Stimulated activated CD8-positive, alpha-beta memory T cell treated with anti-CD3 and anti-CD28 coated beads, Interleukin-15, amount 100 ng/mL, for 4 hours (primary cell): ENCODE measurements around the gene MSTO1.
"Not testable (repeated sequence)": the region's sequence is repeated elsewhere in the genome, so short reads cannot be mapped to it uniquely, and the experiment has no call there.

Experiments used
- DNase-seq, 2 donors: peaks; one replicate each; pipeline ENCODE4 v3.0.0-alpha.2; 2020; ENCODE audit warnings: low read depth in 2 of 2

Gene MSTO1

DNA sequence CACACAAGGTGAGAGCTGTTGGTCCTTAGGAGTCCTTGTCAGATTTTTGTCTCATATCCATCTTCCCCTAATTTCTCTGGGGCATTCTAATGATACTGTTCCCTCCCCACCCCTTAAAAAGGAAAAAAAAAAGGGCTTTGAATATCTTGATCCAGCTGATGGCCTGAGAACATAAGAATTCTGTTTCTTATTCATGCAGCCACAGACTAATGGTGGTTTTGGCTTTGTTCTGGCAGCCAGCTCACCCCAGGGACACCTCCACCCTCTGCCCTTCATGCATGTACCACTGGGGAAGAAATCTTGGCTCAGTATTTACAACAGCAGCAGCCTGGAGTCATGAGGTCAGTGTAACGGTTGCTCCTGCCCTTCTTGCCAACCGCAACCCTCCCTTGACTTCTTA lies 3.2 kb downstream of the MSTO1 start:
- DNase-seq: not testable (repeated sequence)

DNA sequence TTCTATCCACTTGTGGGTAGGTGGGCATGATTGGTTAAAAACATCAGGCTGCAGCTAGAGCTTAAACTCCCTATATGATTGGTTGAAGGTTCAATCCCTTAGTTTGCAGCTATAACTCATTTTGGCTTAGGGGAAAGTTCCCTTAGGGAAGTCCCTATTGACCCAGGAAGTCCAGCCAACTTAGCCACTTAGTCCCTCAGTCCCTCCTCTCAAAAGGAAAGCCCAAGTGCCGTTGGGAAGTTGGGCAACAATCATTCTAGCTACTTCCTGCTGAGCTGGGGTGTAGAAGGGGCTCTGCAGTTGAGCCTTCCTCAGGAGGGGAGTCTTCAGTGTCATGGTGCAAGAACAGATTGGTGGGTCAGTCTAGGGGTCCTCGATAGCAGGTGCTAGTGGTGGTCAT lies 12.2 kb downstream of the MSTO1 start:
- DNase-seq: no peak

DNA sequence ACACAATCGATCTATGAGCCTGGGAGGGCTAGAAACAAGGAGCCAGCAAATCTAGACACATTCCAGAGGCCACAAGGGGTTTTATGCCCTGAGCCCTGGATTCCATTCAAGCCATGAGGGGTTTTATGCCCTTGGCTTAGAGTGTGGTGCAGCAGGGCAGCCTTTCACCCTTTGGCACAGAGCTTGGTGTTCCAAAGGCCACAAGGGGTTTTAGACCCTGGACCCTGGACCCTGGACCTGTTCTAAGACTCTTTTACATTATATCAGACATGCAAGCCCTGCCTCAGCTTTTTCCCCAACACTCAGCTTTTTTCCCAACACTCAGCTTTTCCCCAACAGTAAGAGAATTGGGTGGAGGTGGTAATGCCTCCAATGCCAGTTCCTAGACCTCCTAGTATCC lies 13.3 kb downstream of the MSTO1 start:
- no peak for DNase-seq

DNA sequence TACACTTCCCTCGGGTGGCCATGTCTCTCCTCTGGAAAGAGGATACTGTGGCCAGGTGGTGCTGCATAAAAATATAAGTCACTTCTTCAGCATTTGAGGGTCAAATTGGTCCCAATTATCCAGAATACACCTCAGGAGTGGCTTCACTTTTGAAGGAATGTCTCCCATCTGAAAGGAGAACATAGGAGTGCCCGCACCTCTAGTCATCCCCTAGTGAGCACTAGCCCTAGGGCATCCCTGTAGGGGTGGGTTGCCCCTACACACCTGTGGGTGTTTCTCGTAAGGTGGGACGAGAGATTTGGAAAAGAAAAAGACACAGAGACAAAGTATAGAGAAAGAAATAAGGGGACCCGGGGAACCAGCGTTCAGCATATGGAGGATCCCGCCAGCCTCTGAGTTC lies 16.4 kb downstream of the MSTO1 start:
- DNase-seq: not testable (repeated sequence)

DNA sequence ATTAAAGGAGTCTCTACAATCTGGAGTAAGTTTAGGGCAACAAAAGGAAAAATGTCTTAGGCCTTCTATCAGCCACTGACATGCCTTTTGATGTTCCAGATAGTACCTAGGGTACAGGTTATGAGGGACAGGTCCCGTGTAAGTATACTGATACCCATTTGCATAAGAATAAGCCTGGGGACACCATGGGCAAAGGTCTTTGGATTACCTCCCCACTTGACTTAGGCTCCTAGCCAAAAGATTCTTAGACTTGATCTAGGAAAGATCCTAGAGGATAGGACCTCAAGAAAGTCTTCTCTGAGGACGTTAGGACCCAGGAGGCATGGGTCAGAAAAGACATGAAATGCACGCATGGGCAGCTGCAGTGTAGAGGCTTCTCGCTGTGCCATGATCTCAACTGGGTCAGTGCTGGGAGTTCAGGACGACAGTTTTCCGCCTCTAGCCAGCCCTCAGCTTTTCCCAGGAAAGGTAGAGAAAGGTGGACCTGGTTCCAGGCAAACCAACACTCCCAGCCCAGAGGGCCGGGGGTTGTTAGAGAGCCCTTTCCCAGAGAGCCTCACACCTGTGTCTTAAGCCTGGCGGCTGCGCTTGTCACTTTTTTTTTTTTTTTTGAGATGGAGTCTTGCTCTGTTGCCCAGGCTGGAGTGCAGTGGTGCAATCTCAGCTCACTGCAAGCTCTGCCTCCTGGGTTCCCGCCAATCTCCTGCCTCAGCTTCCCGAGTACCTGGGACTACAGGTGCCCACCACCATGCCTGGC lies 26.6 kb downstream of the MSTO1 start:
- DNase-seq: no peak

DNA sequence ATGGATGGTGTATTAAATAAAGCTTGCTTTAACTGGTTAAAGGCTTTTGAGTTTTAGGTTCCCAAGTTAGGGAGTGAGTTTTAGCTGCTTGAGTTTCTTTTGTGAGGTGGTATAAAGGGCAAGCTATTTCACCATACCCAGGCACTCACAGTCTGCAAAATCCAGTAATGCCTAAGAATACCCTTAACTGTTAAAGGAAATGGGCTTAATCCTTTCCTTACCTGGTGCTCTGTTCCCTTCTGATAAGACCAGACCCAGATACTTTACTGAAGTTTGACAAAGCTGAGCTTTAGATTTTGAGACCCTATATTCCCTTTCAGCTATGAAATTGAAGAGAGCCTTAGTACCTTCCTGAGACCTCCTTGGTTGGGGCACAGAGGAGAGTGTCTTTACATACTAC lies 30.3 kb downstream of the MSTO1 start:
- no peak for DNase-seq

DNA sequence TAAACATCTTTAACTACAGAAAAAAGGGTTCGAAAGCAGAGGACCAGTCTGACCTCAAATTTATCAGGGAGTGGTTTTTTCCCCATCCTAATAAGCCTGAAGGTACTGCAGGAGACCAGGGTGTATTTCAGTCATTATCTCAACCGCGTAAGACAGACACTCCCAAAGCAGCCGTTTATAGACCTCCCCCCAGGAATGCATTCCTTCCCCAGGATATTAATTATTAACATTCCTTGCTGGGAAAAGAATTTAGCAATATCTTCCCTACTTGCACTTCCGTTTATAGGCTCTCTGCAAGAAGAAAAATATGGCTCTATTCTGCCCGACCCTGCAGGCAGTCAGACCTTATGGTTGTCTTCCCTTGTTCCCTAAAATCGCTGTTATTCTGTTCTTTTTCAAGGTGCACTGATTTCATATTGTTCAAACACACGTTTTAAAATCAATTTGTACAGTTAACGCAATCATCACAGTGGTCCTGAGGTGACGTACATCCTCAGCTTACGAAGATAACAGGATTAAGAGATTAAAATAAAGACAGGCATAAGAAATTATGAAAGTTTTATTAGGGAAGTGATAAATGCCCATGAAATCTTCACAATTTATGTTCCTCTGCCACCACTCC lies 32.7 kb downstream of the MSTO1 start:
- not testable (repeated sequence) for DNase-seq

DNA sequence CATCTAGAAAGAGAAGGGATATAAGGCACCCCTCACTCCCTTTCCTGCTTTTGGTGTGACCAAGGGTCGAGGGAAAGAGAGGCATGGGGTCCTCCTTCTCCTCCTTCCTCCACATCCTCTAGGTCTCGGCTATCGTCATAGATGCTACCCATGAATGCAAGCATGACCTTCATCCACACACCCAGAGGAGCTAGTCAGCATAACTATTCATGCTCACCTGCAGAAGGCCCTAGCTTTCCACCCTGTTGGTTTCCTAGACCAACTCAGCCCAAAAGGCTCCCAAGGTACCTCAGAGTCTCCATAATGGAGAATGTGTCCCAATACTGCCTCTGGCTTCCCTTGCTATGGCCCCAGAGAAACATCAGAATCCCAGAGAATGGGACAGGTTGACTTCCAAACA lies 33.2 kb downstream of the MSTO1 start:
- no peak for DNase-seq

DNA sequence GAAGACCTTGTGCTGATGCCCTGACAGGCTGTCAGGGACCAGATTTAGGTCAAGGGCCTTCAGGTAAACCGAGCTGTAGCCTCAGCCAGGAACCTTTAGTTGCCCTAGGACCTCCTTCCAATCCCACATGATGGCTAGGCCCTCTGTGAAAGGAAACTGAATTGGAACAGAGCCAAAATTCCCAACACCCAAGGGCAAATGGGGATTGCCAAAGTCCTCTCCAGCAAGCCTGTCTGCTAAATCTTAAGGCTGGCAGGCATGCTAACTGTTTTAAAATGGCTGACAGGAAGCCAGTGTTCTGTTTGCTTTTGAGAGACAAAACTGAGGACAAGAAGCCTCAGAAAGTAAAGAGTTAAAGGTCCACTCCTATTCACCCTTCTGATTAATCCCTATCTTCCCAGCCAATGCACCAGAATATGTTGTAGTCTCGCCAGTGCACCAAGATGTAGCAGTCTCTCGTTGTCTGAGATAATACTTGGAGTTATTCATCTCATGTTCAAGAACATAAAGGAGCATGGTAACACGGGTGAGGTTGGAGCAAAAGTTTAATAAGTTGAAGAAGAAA lies 35.1 kb downstream of the MSTO1 start:
- no peak for DNase-seq

DNA sequence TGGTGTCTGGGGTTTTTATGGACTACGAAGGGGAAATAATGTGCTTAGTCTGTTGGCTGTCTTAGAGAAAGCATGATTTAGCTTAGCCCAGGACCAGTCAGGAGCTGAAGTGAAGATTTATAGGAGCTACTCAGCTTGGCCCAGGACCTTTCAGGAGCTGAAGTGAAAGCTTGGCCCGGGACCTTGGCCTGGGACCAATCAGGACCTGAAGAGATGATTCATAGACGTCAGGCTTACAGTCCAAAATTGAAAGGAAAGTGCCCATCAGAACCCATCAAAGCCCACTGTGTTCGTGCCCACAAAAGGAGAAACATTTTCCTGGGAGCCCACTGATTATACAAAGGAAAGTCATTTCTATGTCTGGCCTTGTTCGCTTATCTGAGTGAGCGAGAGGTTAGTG lies 35.6 kb downstream of the MSTO1 start:
- DNase-seq: no peak

DNA sequence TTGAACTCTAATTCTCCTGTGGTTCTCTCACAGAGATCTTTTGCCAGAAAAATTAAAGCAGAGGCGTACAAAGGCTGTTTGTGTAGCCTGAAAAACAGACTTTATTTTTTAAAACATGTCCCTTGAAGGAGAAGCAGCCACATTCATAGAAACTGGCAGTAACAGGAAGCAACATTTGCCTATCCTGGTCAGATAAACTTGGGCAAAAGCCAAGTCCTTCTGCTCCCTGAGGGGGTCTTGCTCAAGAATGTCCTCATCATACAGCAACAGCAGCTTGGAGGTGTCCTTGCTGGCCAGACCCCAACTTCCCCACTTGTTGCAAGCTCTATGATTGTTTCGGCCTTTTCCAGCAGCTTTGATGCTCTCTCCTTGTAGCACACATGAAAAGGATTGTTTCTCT lies 36.3 kb downstream of the MSTO1 start:
- no peak for DNase-seq

DNA sequence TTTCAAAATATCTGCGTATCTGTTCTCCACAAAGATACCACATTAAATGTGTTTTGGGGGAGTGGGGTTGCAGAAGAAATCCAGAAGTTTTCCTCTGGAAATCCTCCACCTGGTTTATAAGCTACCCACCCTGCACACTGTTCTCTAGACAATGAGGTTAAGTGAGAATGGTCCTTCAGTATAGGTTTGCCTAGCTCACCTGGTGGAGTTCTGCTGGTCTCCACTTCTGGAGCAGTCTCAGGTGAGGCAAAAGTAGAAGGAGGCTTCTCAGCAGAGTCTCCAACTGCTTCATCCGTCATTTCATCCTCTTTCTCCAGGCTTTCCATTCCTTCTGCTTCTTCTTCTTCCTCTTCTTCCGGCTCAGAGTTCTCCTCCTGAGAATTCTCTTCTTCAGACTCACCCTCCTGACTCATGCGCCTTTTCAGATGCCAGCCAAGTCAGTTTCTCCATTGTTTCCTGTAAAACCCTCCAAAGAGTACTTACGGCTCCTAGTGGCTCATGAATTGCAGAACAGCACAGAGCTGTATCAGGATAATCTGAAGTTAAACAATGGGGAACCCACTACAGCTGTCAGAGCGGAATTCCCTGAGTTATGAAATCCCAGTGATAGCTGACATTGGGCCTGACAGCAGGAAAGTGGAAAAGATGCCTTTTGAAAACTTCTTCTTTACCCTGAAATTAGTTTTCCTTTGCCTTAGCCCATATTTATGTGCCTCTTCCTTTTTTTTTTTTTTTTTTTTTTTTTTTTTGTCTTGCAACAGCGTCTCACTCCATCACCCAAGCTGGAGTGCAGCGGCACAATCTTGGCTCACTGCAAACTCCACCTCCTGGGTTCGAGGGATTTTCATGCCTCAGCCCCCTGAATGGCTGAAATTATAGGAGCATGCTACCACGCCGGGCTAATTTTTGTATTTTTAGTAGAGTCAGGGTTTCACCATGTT lies 38.5 kb downstream of the MSTO1 start:
- no peak for DNase-seq

DNA sequence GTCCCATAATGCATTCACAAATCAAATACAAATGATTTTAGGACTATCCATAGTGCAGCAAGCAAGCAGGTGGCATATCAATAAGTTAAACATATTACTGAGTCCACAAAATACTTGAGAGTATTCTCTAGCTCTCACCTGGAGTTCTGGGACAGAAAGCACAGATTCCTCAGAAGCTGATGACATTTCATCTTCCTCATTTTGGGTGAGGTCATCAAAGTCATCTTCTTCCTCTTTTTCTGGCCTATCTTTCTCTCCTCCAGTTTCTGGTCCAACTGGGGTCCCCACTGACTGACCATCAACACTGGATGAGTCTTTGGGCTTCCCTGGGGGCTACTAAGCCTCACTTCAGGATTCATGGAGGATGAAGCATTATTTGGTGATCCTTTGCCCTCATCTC lies 39.7 kb downstream of the MSTO1 start:
- DNase-seq: no peak

DNA sequence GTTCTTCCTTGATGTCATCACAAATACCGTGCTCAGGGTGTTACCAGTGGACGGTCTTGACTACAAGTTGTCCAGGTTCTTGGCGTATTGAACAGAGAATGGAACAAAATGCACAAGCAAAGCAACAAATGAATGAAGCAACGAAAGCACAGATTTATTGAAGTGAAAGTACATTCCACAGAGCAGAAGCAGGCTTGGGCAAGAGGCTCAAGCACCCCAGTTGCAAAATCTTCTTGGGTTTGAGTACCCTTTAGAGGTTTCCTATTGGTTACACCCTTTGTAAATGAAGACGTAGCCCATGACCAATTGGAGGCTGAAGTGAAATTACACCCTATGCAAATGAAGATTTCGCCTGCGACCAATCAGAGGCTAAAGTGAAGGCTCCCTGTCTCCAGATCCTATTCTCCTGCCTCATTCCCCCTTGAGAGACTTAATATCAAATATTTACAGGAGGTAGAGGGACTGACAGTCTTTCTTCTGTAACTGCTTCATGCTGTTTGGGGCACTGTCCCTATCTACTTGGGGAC lies 40.3 kb downstream of the MSTO1 start:
- no peak for DNase-seq

DNA sequence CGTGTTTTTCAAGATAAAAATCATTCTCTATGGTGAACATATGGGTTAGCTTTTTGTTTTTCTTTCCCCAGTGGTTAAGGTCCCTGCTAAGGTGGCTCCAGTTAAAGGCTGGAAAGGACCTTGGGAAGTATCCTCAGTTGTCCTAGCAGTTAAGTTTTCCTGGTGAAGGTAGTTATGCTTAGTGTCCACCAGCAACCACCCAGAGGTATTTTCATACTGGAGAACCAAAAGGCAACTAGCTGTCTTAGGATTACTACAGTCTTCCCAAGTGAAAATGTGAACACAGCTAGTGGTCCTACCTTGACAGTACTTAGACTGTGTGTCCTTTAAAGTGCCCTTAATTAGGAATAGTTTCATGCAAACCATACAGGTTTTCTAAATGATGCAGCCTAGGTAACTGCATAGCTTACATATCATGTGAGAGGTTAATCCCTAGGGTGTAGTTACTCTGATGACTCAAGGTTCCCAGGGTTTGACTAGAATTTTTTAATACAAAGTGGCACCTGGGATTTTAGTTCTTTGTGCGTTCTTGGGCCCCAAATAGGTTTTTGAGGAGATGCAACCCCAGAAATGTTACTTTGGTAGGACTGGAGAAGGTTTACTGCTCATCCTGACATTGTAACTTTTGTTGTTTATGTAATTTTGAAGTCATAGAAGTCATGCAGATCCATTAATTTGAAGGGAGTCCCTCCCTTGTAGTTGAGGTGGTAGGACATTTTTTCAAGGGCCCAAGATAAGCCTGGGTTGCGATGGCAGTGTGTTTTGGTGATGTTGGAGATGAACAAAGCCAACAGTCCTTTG lies 42.0 kb downstream of the MSTO1 start:
- no peak for DNase-seq

DNA sequence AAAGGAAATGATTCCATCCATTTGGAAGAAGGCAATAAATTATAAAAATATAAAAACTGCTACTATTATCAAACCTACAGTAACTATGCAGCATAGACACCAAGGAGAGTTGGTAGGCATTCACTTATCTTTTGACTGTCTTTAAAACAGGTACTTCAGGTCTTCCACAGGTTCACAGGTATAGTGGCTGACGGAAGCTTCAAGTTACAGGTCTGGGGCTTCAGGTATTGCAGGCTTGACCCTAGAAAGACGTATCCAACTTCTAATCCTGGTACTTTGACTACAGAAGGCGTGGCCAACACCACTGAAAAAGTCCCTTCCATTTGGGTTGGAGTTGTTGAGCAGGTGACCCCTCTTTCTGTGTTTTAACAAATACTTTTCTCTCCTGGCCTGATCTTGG lies 42.9 kb downstream of the MSTO1 start:
- no peak for DNase-seq

DNA sequence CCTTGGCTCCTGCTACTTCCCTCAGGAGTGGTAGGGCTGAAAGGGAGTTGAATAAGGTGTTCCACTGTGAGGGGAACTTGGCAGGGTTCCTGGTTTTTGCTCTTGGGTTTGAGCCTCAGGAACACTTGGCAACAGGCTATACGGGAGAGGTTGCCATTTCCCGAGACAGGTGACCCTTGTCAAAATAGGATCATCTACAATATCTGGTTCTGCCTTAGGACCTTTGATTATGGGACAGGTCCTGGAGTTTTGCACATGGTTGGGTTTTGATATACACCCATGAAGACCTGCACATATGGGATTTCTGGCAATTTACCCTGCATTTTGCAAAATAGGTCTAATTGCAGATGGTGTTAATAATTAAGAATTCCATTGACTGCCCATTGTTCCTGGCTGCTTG lies 47.4 kb downstream of the MSTO1 start:
- no peak for DNase-seq

DNA sequence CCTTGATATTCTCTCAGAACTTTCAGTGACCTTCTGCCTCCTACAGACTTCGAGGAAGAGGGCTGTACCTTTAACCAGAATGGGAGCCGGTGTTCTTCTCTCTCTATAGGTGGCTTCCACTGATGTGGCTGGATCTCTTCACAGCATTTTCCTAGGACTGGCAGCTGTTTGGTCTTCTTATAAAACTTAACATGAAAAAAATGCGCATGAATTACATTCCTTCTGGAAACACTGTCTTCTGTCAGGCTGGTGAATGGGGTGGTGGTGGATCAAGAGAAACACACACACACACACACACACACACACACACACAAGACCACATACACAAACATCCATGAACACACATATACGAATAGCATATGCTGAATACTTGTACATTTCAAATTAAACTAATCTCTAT lies 51.2 kb downstream of the MSTO1 start:
- DNase-seq: not testable (repeated sequence)
